A673 (cell line): Measurements from ENCODE around the gene CSTF1. TPM values are rescaled to one million over a fixed set of nuclear protein-coding genes. Genes with fewer than 3 reads are reported as not detected.

Experiments
- BruUV-seq: library from RNA; stranded (reverse); fragments of 400-500 nt; replicated peaks from 2 replicates; lab custom pipeline; 2021; lab: Mats Ljungman, UMichigan
- CTCF ChIA-PET: fragments of 300-600 bp; sonication (Branson Sonifier 250); formaldehyde crosslinking; loops from one replicate; lab custom pipeline; 2022; ENCODE audit warnings: antibody characterized with exemption; lab: Charles Lee
- POLR2A ChIA-PET: fragments of 300-600 bp; sonication (Branson Sonifier 250); formaldehyde crosslinking; loops from one replicate; lab custom pipeline; 2022; ENCODE audit warnings: antibody characterized with exemption; ENCODE audit not compliant: low non-redundant PET; lab: Charles Lee
- DNase-seq: peaks from one replicate; pipeline ENCODE4 v3.0.0-alpha.2; 2015; ENCODE audit warnings: low spot score
- H3K27ac ChIP-seq: fragments of 200-600 bp; sonication (generic); 2 replicates; pipeline ENCODE4 v1.5.1; 2016; ENCODE audit warnings: mixed run types, low read depth, mild to moderate bottlenecking, mixed read lengths, antibody characterized with exemption, low read length; ENCODE audit not compliant: poor library complexity, severe bottlenecking
- H3K27me3 ChIP-seq: fragments of 200-600 bp; sonication (generic); replicated peaks from 2 replicates; pipeline ENCODE4 v1.6.1; 2017; ENCODE audit warnings: mixed run types, low read depth, mild to moderate bottlenecking, mixed read lengths, antibody characterized with exemption, low read length; ENCODE audit not compliant: insufficient read depth, poor library complexity
- H3K36me3 ChIP-seq: fragments of 200-600 bp; sonication (generic); 2 replicates; pipeline ENCODE4 v1.6.1; 2016; ENCODE audit warnings: mixed run types, mild to moderate bottlenecking, mixed read lengths, antibody characterized with exemption, low read length; ENCODE audit not compliant: insufficient read depth, poor library complexity, severe bottlenecking
- H3K4me1 ChIP-seq: fragments of 200-600 bp; sonication (generic); 2 replicates; pipeline ENCODE4 v1.6.1; 2017; ENCODE audit warnings: mixed run types, mild to moderate bottlenecking, mixed read lengths, antibody characterized with exemption, low read length; ENCODE audit not compliant: insufficient read depth, poor library complexity, severe bottlenecking
- H3K4me3 ChIP-seq: fragments of 200-600 bp; sonication (generic); 2 replicates; pipeline ENCODE4 v1.5.1; 2016; ENCODE audit warnings: low read depth, mixed run types, mild to moderate bottlenecking, mixed read lengths, low read length; ENCODE audit not compliant: poor library complexity, severe bottlenecking
- H3K9me3 ChIP-seq: fragments of 200-600 bp; sonication (generic); 2 replicates; pipeline ENCODE4 v1.6.1; 2016; ENCODE audit warnings: mixed run types, low read depth, mild to moderate bottlenecking, mixed read lengths, antibody characterized with exemption, low read length; ENCODE audit not compliant: poor library complexity, severe bottlenecking
- EZH2 ChIP-seq: fragments of 200-600 bp; sonication (generic); IDR thresholded peaks from 2 replicates; pipeline ENCODE4 v1.6.1; 2017; ENCODE audit warnings: borderline replicate concordance, low read depth, mild to moderate bottlenecking, mixed read lengths, antibody characterized with exemption, low read length; ENCODE audit not compliant: poor library complexity, severe bottlenecking
- intact Hi-C: fragments of 100-400 bp; cut with micrococcal nuclease; formaldehyde crosslinking; loops from one replicate; pipeline ENCODE4 v1.10.0; 2022; ENCODE audit not compliant: unreplicated experiment
- total RNA-seq: library from RNA; stranded (reverse); gene quantifications from 2 replicates; pipeline ENCODE4 v1.2.3, GENCODE V29; 2021
- TF ChIP-seq, protein P1 (sequence below): fragments of 300-800, 200-600 bp; sonication (generic); conservative IDR thresholded peaks from 2 replicates; pipeline ENCODE4 v1.5.1; 2017; ENCODE audit warnings: low read depth, mild to moderate bottlenecking, antibody characterized with exemption, low read length, moderate library complexity, mixed read lengths

CSTF1 gene
- total RNA-seq, 1 experiment from 2014 or later: 58.2 TPM

DNA sequence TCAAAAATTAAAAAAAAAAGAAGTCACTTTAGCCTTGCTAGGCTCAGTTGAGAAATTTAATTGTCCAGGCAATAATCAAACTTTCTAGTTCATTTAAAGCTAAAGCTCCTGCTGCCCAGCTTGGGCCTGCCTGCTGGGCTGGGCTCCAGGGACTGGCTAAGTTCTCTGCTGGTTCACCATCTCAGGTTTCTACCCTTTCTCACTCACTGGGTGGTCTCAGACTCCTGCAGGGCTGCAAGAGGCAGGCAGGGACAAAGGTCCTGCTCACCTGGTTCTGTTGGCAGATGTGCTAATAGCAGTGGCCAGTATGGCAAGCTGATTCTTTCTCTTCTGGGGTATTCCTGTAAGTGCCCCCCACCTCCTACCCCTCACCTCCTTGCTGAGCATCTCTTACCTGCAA is 54.8 kb downstream of the CSTF1 start:
- no peaks in the 10 kb centered on the region for H3K9me3 ChIP-seq
- POLR2A ChIA-PET: no interaction called here
- no peaks in the 10 kb centered on the region for H3K36me3 ChIP-seq
- no TSS peak for BruUV-seq
- no peaks in the 10 kb centered on the region for H3K27me3 ChIP-seq
- no peak for TF ChIP-seq EZH2
- TF ChIP-seq, protein P1, sequence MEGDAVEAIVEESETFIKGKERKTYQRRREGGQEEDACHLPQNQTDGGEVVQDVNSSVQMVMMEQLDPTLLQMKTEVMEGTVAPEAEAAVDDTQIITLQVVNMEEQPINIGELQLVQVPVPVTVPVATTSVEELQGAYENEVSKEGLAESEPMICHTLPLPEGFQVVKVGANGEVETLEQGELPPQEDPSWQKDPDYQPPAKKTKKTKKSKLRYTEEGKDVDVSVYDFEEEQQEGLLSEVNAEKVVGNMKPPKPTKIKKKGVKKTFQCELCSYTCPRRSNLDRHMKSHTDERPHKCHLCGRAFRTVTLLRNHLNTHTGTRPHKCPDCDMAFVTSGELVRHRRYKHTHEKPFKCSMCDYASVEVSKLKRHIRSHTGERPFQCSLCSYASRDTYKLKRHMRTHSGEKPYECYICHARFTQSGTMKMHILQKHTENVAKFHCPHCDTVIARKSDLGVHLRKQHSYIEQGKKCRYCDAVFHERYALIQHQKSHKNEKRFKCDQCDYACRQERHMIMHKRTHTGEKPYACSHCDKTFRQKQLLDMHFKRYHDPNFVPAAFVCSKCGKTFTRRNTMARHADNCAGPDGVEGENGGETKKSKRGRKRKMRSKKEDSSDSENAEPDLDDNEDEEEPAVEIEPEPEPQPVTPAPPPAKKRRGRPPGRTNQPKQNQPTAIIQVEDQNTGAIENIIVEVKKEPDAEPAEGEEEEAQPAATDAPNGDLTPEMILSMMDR: no peak
- H3K4me1 ChIP-seq: no peaks in the 10 kb centered on the region
- H3K4me3 ChIP-seq: no peak overlapping the region
- intact Hi-C loops: no loop called here
- CTCF ChIA-PET: no interaction called here
- no peak for DNase-seq
- H3K27ac ChIP-seq: no peak overlapping the region

DNA sequence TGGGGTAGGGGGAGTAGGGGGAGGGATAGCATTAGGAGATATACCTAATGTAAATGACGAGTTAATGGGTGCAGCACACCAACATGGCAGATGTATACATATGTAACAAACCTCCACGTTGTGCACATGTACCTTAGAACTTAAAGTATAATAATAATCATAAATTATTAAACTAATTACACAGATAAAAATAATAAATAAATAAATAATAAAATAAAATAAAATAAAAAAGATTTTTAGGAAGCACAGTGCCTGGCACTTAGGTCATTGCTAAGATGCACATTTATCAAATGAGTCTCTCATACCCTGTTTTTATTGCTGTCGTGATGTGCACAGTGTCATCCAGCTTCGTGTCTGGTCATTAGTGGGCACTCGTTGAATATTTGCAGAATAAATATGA is 57.0 kb downstream of the CSTF1 start:
- no peak overlapping the region for H3K4me3 ChIP-seq
- intact Hi-C loops: no loop called here
- H3K27ac ChIP-seq: no peak overlapping the region
- no peaks in the 10 kb centered on the region for H3K9me3 ChIP-seq
- DNase-seq: no peak
- TF ChIP-seq, protein P1: no peak
- TF ChIP-seq EZH2: no peak
- ChIA-PET CTCF (no interaction called here), POLR2A (no interaction called here)
- no peaks in the 10 kb centered on the region for H3K4me1 ChIP-seq
- no TSS peak for BruUV-seq
- no peaks in the 10 kb centered on the region for H3K27me3 ChIP-seq
- no peaks in the 10 kb centered on the region for H3K36me3 ChIP-seq

DNA sequence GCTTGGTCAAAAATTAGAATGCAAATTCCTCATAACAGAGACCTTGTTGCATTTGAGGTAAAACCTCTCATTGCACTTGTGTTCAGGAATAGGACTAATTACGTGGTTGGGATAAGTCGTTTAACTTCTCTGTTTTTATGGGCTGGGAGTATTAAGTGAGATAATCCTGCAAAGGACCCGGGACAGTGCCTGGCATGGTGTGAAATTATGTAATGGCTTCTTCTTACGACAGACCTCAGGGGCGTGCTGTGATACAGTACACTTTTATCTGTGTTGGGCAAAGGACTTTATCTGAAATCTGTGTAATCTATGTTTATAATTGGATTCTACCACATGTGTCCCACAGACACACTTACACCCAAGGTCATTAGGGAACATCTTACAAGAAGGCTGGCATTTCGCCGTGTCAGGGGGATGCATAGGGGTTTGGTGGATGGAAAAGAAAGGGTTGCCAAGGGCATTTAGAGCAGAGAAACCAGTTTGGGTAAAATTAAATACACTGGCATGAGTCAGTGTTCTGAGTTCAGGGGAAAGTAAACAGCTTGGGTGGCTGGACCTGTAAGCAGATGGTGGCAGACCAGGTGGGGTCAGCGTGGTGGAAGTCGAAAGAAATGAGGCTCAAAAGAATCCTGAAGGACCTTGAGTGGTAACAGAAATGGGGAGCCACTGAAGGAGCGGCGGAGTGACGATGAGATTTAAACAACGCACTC is 58.8 kb downstream of the CSTF1 start:
- Histone ChIP-seq H3K4me1 (no peaks in the 10 kb centered on the region), H3K27me3 (no peaks in the 10 kb centered on the region), H3K4me3 (no peak overlapping the region), H3K36me3 (no peaks in the 10 kb centered on the region), H3K27ac (no peak overlapping the region), H3K9me3 (no peaks in the 10 kb centered on the region)
- intact Hi-C loops: no loop called here
- CTCF ChIA-PET: no interaction called here
- no TSS peak for BruUV-seq
- no peak for TF ChIP-seq EZH2
- TF ChIP-seq, protein P1: no peak
- no peak for DNase-seq
- POLR2A ChIA-PET: no interaction called here
